Caco-2 (cell line): ENCODE measurements around the gene OMP. TPM values are rescaled to one million over a fixed set of nuclear protein-coding genes. Genes with fewer than 3 reads are reported as not detected.
"Not testable (repeated sequence)": the region's sequence is repeated elsewhere in the genome, so short reads cannot be mapped to it uniquely, and the experiment has no call there.

ENCODE experiments used
- BruUV-seq: library from RNA; stranded (reverse); fragments of 400-500 nt; replicated peaks from 2 replicates; lab custom pipeline; 2021; lab: Mats Ljungman, UMichigan
- CTCF ChIA-PET: fragments of 300-600 bp; sonication (Branson Sonifier 250); formaldehyde crosslinking; loops from one replicate; lab custom pipeline; 2022; ENCODE audit warnings: antibody characterized with exemption; lab: Charles Lee
- POLR2A ChIA-PET: fragments of 300-600 bp; sonication (Branson Sonifier 250); formaldehyde crosslinking; loops from one replicate; lab custom pipeline; 2022; ENCODE audit warnings: antibody characterized with exemption; lab: Charles Lee
- DNase-seq, 2 experiments: peaks; one replicate each; pipeline versions ENCODE4 v3.0.0 to v3.0.0-alpha.2; 2020 to 2022
- H3K27me3 ChIP-seq: replicated peaks from 2 replicates; pipeline ENCODE4 v1.6.0; 2011; ENCODE audit warnings: low read length; ENCODE audit not compliant: control insufficient read depth, insufficient read depth
- H3K36me3 ChIP-seq: 2 replicates; pipeline ENCODE4 v1.5.1; 2011; ENCODE audit warnings: low read length; ENCODE audit not compliant: control insufficient read depth, insufficient read depth
- H3K4me1 ChIP-seq: fragments of 250-450 bp; sonication (Bioruptor Pico); 2 replicates; pipeline ENCODE4 v1.5.1; 2020; ENCODE audit warnings: mild to moderate bottlenecking
- H3K4me3 ChIP-seq: 2 replicates; pipeline ENCODE4 v1.5.1; 2011; ENCODE audit warnings: low read depth, mild to moderate bottlenecking, control low read depth, low read length
- H3K9me3 ChIP-seq: fragments of 250-450 bp; sonication (Bioruptor Pico); 2 replicates; pipeline ENCODE4 v1.5.1; 2020; ENCODE audit warnings: mild to moderate bottlenecking, moderate library complexity
- H3K27ac Mint-ChIP-seq: one replicate; pipeline ENCODE4 v1.8.0; 2022; ENCODE audit warnings: mixed read lengths; ENCODE audit not compliant: unreplicated experiment
- H3K27me3 Mint-ChIP-seq: one replicate; pipeline ENCODE4 v1.8.0; 2022; ENCODE audit warnings: mixed read lengths; ENCODE audit not compliant: insufficient read depth, unreplicated experiment
- H3K36me3 Mint-ChIP-seq: one replicate; pipeline ENCODE4 v1.8.0; 2022; ENCODE audit warnings: mild to moderate bottlenecking, mixed read lengths; ENCODE audit not compliant: insufficient read depth, unreplicated experiment
- H3K4me1 Mint-ChIP-seq: one replicate; pipeline ENCODE4 v1.8.0; 2022; ENCODE audit warnings: low read depth, mixed read lengths; ENCODE audit not compliant: unreplicated experiment
- H3K4me3 Mint-ChIP-seq: one replicate; pipeline ENCODE4 v1.8.0; 2022; ENCODE audit warnings: mild to moderate bottlenecking, moderate library complexity, mixed read lengths; ENCODE audit not compliant: unreplicated experiment
- H3K9me3 Mint-ChIP-seq: one replicate; pipeline ENCODE4 v1.8.0; 2022; ENCODE audit warnings: mixed read lengths; ENCODE audit not compliant: unreplicated experiment
- CTCF ChIP-seq, 2 experiments: fragments of 200-600 bp in 1 of 2; IDR thresholded peaks; 1 replicate in 1 of 2; 2 replicates in 1 of 2; pipeline versions ENCODE4 v1.5.1 to v1.8.0; 2011 to 2022; ENCODE audit warnings: antibody characterized with exemption in 1 of 2, control low read depth in 1 of 2, inconsistent platforms in 1 of 2, low read depth in 1 of 2, low read length in 1 of 2, mild to moderate bottlenecking in 1 of 2, moderate library complexity in 1 of 2; ENCODE audit not compliant: insufficient read depth in 1 of 2, severe bottlenecking in 1 of 2, unreplicated experiment in 1 of 2
- intact Hi-C: fragments of 100-400 bp; cut with micrococcal nuclease; formaldehyde crosslinking; loops from one replicate; pipeline ENCODE4 v1.10.0; 2022; ENCODE audit not compliant: unreplicated experiment
- total RNA-seq: library from RNA; stranded (reverse); gene quantifications from 2 replicates; pipeline ENCODE4 v1.2.3, GENCODE V29; 2022

Gene OMP
- total RNA-seq, 1 experiment from 2014 or later, result 0.70 TPM

GRCh38 chr11:77059806-77060205 lies 42.8 kb upstream of the OMP start:
- H3K4me3 Mint-ChIP-seq, result no peak overlapping the region
- no peak overlapping the region for H3K27ac Mint-ChIP-seq
- BruUV-seq, result no TSS peak
- peaks cover 33% of the 10 kb centered on the region for H3K9me3 Mint-ChIP-seq
- H3K27me3 Mint-ChIP-seq, result no peaks in the 10 kb centered on the region
- Histone ChIP-seq H3K9me3 (peaks cover 46% of the 10 kb centered on the region), H3K4me1 (peaks cover 10% of the 10 kb centered on the region; the same call in 1 of the 2 replicates), H3K4me3 (no peak overlapping the region), H3K36me3 (no peaks in the 10 kb centered on the region), H3K27me3 (no peaks in the 10 kb centered on the region)
- H3K4me1 Mint-ChIP-seq, result peaks cover 22% of the 10 kb centered on the region
- no peak for TF ChIP-seq CTCF (IDR thresholded peaks at IDR 0.05; ENCODE audit: insufficient read depth in 1 of 2, low read depth in 1 of 2, low read length in 1 of 2, severe bottlenecking in 1 of 2, unreplicated experiment in 1 of 2)
- peaks cover 9% of the 10 kb centered on the region for H3K36me3 Mint-ChIP-seq
- DNase-seq, result no peak
- POLR2A ChIA-PET, result no interaction called here
- CTCF ChIA-PET, result interaction anchor here (1.5 kb wide), 1 partner anchor 32 kb away, joined by 4 read pairs; no protein-coding TSS in a partner anchor
- intact Hi-C loops, result no loop called here

- H3K27me3 Mint-ChIP-seq, result no peaks in the 10 kb centered on the region
- CTCF ChIA-PET, result interaction anchor here (1.2 to 1.5 kb wide), 2 partner anchors 13 to 31 kb away, joined by 4 read pairs; no protein-coding TSS in a partner anchor
- no peak overlapping the region for H3K27ac Mint-ChIP-seq
- peaks cover 10% of the 10 kb centered on the region; the same call in 1 of the 2 replicates for H3K4me1 ChIP-seq
- TF ChIP-seq CTCF (IDR thresholded peaks at IDR 0.05; ENCODE audit: insufficient read depth in 1 of 2, low read depth in 1 of 2, low read length in 1 of 2, severe bottlenecking in 1 of 2, unreplicated experiment in 1 of 2), result no peak
- no TSS peak for BruUV-seq
- POLR2A ChIA-PET, result no interaction called here
- H3K9me3 Mint-ChIP-seq, result peaks cover 29% of the 10 kb centered on the region
- no peak for DNase-seq
- H3K36me3 ChIP-seq, result no peaks in the 10 kb centered on the region
- peaks cover 26% of the 10 kb centered on the region for H3K4me1 Mint-ChIP-seq
- peaks cover 46% of the 10 kb centered on the region for H3K9me3 ChIP-seq
- no peak overlapping the region for H3K4me3 Mint-ChIP-seq
- no peak overlapping the region for H3K4me3 ChIP-seq
- H3K27me3 ChIP-seq, result no peaks in the 10 kb centered on the region
- H3K36me3 Mint-ChIP-seq, result peaks cover 9% of the 10 kb centered on the region
- intact Hi-C loops, result no loop called here
These were observed 42.4 kb upstream of the OMP start for GRCh38 chr11:77060234-77060633.

DNA sequence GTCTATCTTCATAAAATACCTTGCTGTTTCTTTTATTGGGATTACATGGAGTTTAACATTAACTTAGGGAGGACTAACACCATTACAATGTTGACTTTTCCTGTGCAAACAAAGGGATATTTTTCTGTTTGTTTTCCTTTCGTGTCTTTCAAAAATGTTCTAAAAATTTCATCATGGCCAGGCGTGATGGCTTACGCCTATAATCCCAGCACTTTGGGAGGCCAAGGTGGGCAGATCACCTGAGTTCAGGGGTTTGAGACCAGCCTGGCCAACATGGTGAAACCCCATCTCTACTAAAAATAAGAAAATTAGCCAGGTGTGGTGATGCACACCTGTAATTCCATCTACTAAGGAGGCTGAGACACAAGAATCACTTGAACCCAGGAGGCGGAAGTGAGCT lies 41.4 kb upstream of the OMP start:
- H3K27me3 ChIP-seq, BruUV-seq, H3K36me3 ChIP-seq, H3K4me3 Mint-ChIP-seq, H3K36me3 Mint-ChIP-seq, H3K4me3 ChIP-seq, POLR2A ChIA-PET, intact Hi-C loops, H3K27me3 Mint-ChIP-seq: not testable (repeated sequence)
- DNase-seq, result peak; percentile 56 to 67
- Histone ChIP-seq H3K4me1 (peaks cover 17% of the 10 kb centered on the region), H3K9me3 (peaks cover 36% of the 10 kb centered on the region)
- CTCF ChIA-PET, result interaction anchor here (1.2 kb wide), 1 partner anchor 14 kb away, joined by 4 read pairs; no protein-coding TSS in a partner anchor
- Mint-ChIP-seq H3K4me1 (peaks cover 26% of the 10 kb centered on the region), H3K9me3 (peaks cover 19% of the 10 kb centered on the region), H3K27ac (peak overlapping the region; percentile 67)
